HG03159 (cell line): ENCODE data around the gene GRID2IP.
"Not testable (repeated sequence)": the region's sequence is repeated elsewhere in the genome, so short reads cannot be mapped to it uniquely, and the experiment has no call there.

Source experiments
- ATAC-seq: cut with Tn5 transposase; IDR thresholded peaks from one replicate; pipeline ENCODE4 v1.9.1; 2021; ENCODE audit warnings: mild to moderate bottlenecking, moderate library complexity; ENCODE audit not compliant: unreplicated experiment

Gene GRID2IP

GRCh38 chr7:6495597-6496262 is 55.5 kb downstream of the GRID2IP start:
- no peak for ATAC-seq

DNA sequence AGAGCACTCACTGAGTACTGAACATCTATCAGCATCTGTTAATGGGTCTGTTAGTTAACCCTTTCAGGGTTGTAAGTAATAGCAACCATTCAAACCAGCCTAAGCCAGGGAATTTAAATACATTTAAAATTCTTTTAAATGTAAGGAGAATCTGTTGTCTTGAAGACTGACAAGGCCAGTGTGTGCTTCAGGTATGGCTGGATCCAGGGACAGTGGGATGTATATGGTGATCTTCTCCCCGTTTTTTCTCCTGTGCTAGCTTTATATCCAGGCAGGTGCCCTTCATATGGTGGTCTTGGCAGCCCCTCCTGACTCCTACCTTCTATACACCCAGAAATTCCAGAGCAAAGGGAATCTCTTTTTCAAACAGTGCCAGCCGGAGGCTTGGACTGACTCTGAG is 56.9 kb downstream of the GRID2IP start:
- ATAC-seq = no peak

GRCh38 chr7:6491194-6491593 is 60.1 kb downstream of the GRID2IP start:
- no peak for ATAC-seq

DNA sequence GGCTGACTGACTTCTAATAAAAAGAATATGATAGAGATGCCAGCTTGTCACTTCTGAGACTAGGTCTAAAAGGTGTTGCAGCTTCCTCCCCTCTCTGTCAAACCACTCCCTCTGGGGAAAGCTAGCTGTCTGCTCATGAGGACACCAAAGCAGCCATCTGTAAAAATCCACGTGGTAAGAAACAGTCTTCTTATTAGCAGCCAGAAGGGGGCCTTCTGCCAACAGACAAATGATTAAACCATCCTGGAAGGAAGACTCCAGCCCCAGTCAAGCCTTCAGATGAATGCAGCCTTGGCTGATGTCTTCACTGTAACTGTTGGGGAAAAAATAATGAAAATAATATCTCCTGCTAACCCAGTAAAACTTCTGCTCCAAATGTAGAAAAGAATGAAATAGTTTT is 61.6 kb downstream of the GRID2IP start:
- no peak for ATAC-seq

GRCh38 chr7:6487184-6487545 is 64.1 kb downstream of the GRID2IP start:
- no peak for ATAC-seq

- no peak for ATAC-seq
These were observed 64.7 kb downstream of the GRID2IP start for GRCh38 chr7:6486438-6487183.

DNA sequence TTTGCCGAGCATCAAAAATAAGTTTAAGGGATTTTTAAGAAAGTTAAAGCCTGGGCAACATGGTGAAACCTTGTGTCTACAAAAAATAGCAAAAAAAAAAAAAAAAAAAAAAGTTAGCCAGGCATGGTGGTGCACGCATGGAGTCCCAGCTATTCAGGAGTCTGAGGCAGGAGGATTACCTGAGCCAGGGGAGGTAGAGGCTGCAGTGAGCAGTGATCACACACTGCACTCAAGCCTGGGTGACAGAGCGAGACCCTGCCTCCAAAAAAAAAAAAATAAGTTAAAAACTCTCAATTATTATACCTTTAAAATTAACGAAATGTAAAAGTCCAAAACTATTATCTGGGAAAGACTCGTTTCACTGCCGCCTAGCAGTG is 68.5 kb downstream of the GRID2IP start:
- ATAC-seq = no peak

GRCh38 chr7:6482307-6482706 is 69.0 kb downstream of the GRID2IP start:
- no peak for ATAC-seq

DNA sequence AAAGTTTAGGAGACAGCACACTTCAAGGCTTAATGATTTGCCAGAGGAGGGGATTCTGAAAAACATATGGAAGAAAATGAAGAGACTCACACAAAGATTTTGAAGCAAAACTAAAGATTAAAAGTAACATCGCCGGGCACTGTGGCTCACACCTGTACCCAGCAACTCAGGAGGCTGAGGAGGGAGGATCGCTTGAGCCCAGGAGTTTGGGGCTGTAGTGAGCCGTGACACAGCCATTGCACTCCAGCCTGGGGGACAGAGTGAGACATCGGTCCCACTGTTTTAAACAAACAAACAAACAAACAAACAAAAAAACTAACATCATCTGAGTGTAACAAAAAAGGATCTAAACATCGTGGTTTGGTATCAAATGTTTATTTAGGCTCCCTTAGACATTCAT is 69.8 kb downstream of the GRID2IP start:
- no peak for ATAC-seq

GRCh38 chr7:6480323-6480660 is 71.0 kb downstream of the GRID2IP start:
- no peak for ATAC-seq

- ATAC-seq = no peak
These were observed 72.2 kb downstream of the GRID2IP start for GRCh38 chr7:6479067-6479466.

DNA sequence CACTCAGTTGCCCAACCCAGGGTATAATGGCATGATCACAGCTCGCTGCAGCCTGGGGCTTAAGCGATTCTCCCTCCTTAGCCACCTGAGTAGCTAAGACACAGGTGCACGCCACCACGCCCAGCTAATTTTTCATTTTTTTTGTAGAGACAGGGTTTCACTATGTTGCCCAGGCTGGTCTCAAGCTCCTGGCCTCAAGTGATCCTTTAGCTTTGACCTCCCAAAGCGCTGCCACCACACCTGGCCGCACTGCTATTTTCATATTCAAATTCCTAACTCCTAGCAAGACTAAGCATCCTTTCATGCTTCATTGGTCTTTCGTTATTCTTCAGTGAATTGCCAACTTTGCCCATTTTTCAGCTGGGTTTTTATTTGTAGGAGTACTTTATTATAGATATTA is 73.1 kb downstream of the GRID2IP start:
- ATAC-seq = no peak

GRCh38 chr7:6477318-6477660 is 74.0 kb downstream of the GRID2IP start:
- ATAC-seq = no peak

DNA sequence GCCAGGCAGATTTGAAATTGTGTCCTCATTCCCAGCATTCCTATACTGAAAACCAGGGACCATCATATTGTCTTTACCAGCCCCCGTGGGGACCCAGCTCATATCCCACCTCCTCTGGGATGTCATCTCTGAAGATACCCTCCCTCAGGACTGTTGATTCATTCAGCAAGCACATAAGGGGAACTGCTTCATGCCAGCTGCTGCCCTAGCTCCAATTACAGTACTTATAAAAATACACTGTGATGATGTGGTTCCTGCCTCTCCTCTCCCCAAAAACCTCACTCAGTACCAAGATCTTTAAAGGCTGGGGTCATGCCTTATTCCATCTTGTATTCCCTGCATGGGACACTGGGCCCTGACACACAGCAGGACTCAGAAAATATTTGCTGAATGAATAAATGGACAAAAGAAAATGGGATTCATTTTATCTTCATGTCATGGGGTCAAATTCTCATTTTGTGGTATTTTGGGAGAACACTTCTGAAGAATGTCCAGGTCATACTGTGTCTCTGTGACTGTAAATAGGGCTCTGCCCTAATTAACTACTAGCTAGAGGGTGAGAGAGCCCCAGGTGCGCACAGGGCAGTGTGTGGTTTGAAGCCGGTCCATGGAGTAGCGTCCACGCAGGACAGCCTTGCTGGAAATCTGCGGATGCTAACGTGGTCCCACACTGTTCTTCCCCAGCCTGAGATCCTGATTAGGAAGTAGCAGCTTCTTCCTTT is 74.5 kb downstream of the GRID2IP start:
- no peak for ATAC-seq

DNA sequence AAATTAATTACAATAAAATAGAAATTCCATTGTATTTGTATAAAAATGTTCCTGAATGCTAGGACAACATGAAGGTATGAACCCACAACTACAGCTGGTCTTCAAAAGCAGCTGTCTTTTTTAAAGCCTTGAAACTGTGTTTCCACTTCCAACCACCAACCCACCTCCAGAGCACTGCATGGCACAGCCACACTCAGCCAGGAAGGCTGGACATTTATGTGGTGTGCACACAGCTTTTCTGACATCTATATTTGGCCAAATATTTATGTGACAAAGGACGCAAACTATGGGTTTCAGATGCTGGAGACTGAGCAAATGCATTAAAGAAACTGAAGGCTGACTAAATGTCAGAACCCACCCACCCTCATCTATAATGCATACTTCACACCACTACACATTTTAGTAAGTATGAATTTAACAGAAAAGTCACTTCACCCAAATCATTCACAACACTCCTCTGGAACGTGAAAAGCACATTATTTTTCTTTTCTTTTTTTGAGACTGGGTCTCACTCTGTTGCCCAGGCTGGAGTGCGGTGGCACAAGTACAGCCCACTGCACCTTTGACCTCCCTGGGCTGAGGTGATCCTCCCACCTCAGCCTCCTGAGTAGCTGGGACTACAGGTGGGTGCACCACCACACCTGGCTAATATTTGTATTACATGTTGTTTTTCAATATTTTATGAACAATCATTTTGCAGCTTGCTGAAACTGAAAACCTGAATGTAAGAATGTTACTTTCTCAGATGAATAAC is 75.7 kb downstream of the GRID2IP start:
- no peak for ATAC-seq

GRCh38 chr7:6465862-6466261 is 85.4 kb downstream of the GRID2IP start:
- no peak for ATAC-seq

GRCh38 chr7:6463609-6464008 is 87.7 kb downstream of the GRID2IP start:
- ATAC-seq = not testable (repeated sequence)

- ATAC-seq = no peak
These were observed 89.2 kb downstream of the GRID2IP start for GRCh38 chr7:6461946-6462550.

GRCh38 chr7:6460990-6461584 is 90.2 kb downstream of the GRID2IP start:
- ATAC-seq = no peak

DNA sequence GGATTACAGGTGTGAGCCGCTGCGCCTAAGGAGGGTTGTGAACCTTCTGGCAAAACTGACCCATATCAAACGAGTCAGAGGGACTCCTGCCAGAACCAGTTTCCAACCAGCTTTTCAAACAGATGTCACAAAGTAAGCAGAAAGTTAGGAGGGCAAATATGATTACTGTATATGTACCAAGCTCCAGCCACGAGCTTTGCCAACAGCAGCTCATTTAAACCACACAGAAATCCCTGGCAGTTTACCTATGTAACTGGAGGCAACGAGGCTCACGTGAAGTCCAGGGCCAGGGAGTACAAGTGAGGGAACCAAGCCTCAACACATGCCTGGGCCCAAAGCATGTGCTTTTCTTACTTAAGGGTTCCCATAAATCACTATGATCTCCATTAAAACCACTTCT is 91.0 kb downstream of the GRID2IP start:
- ATAC-seq = no peak

DNA sequence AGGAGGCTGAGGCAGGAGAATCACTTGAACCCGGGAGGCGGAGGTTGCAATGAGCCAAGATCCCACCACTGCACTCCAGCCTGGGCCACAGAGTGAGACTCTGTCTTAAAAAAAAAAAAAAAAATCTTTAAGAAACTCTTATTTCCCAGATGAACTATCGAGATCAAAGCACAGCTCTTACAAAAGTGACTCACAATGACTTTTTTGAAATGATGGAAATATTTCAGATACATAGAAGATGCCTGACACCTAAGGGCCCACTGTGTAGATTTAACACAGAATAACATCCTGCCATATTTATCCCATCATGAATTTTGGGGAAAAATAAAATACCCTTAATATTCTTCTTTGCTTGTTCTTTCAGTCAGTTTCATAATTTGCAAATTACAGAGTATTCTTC is 92.6 kb downstream of the GRID2IP start:
- ATAC-seq = not testable (repeated sequence)
